Measurements from ENCODE around the gene SLC23A2.
"Not testable (repeated sequence)": the region's sequence is repeated elsewhere in the genome, so short reads cannot be mapped to it uniquely, and the experiment has no call there.

The SLC23A2 gene

DNA sequence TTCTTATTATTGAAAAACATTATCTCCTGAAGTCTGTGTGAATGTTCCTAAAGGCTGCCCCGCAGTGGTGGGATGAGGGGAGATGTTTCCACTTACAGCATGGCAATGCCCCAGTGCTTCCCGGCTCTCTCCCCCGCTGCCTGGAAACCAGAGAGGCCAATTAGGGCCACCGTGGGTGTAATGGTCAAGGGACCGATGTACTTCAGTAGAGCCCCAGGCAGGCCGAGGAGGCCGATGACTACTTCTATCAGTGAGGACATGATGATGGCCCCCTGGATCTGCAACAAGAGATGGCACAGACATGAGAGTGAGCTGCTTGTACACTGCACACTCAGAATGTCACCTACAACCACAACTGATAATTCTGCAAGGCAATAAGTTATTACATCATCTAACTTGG is 117.8 kb downstream of the SLC23A2 start:
- peaks cover 8 to 21% of the 10 kb centered on the region in 2 experiments for H3K4me1 ChIP-seq (ENCODE audit: control insufficient read depth in 1 of 2, insufficient read depth in 1 of 2, low read depth in 1 of 2, low read length in 1 of 2)
- TF ChIP-seq, protein P1, sequence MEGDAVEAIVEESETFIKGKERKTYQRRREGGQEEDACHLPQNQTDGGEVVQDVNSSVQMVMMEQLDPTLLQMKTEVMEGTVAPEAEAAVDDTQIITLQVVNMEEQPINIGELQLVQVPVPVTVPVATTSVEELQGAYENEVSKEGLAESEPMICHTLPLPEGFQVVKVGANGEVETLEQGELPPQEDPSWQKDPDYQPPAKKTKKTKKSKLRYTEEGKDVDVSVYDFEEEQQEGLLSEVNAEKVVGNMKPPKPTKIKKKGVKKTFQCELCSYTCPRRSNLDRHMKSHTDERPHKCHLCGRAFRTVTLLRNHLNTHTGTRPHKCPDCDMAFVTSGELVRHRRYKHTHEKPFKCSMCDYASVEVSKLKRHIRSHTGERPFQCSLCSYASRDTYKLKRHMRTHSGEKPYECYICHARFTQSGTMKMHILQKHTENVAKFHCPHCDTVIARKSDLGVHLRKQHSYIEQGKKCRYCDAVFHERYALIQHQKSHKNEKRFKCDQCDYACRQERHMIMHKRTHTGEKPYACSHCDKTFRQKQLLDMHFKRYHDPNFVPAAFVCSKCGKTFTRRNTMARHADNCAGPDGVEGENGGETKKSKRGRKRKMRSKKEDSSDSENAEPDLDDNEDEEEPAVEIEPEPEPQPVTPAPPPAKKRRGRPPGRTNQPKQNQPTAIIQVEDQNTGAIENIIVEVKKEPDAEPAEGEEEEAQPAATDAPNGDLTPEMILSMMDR (IDR thresholded peaks at IDR 0.05) = no peak

DNA sequence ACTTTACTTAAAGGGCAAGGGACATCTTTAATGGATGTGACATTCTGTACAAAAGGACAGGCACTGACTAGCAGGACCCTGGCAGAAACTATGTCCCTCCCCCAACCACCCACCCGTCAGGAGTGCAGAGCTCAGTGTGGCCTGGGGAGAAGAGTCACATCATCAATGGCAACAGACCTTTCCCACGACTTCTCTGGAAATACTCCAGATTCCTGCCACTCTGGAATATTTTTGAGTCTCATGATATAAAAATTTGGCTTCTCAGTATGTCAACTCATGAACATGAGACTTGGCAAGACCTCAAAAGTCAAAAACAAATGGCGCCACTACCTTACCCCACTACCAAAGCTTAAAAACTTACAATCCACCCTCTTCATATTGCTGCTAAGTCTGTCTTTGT is 118.3 kb downstream of the SLC23A2 start:
- Histone ChIP-seq H3K27me3 (no peaks in the 10 kb centered on the region), H3K9me3 (no peaks in the 10 kb centered on the region), H3K27ac (no peak overlapping the region), H3K4me3 (ENCODE audit: low read depth in 1 of 2, low read length in 1 of 2) (no peak overlapping the region), H3K4me1 (ENCODE audit: control insufficient read depth in 1 of 2, insufficient read depth in 1 of 2, low read depth in 1 of 2, low read length in 1 of 2) (peaks cover 8 to 21% of the 10 kb centered on the region in 2 experiments), H3K36me3 (peaks cover 21% of the 10 kb centered on the region)
- TF ChIP-seq, protein P1 (IDR thresholded peaks at IDR 0.05) = no peak

More for the DNA sequence above, 117.8 kb downstream of the SLC23A2 start:
- Histone ChIP-seq H3K9me3 (no peaks in the 10 kb centered on the region), H3K36me3 (peaks cover 21% of the 10 kb centered on the region), H3K27me3 (no peaks in the 10 kb centered on the region), H3K4me3 (ENCODE audit: low read depth in 1 of 2, low read length in 1 of 2) (no peak overlapping the region), H3K27ac (no peak overlapping the region)

GRCh38 chr20:4881006-4881730 is 120.1 kb downstream of the SLC23A2 start:
- Histone ChIP-seq H3K4me1 (ENCODE audit: control insufficient read depth in 1 of 2, insufficient read depth in 1 of 2, low read depth in 1 of 2, low read length in 1 of 2) (peaks cover 8 to 12% of the 10 kb centered on the region in 2 experiments), H3K4me3 (ENCODE audit: low read depth in 1 of 2, low read length in 1 of 2) (no peak overlapping the region), H3K36me3 (peaks cover 21% of the 10 kb centered on the region), H3K9me3 (no peaks in the 10 kb centered on the region), H3K27ac (no peak overlapping the region), H3K27me3 (no peaks in the 10 kb centered on the region)
- TF ChIP-seq, protein P1 (IDR thresholded peaks at IDR 0.05) = no peak

- Histone ChIP-seq H3K4me3 (ENCODE audit: low read depth in 1 of 2, low read length in 1 of 2) (no peak overlapping the region), H3K27me3 (no peaks in the 10 kb centered on the region), H3K27ac (no peak overlapping the region), H3K36me3 (peaks cover 28% of the 10 kb centered on the region), H3K9me3 (no peaks in the 10 kb centered on the region), H3K4me1 (ENCODE audit: control insufficient read depth in 1 of 2, insufficient read depth in 1 of 2, low read depth in 1 of 2, low read length in 1 of 2) (peaks cover 3 to 4% of the 10 kb centered on the region in 2 experiments)
- TF ChIP-seq, protein P1 (IDR thresholded peaks at IDR 0.05) = no peak
These were observed 121.3 kb downstream of the SLC23A2 start for GRCh38 chr20:4880051-4880450.

GRCh38 chr20:4878099-4878498 is 123.2 kb downstream of the SLC23A2 start:
- H3K4me1 ChIP-seq (ENCODE audit: control insufficient read depth in 1 of 2, insufficient read depth in 1 of 2, low read depth in 1 of 2, low read length in 1 of 2); H3K9me3 ChIP-seq; H3K4me3 ChIP-seq (ENCODE audit: low read depth in 1 of 2, low read length in 1 of 2); H3K27ac ChIP-seq; H3K27me3 ChIP-seq: not testable (repeated sequence)
- peaks cover 31% of the 10 kb centered on the region for H3K36me3 ChIP-seq

GRCh38 chr20:4876731-4877130 is 124.6 kb downstream of the SLC23A2 start:
- Histone ChIP-seq H3K27me3 (no peaks in the 10 kb centered on the region), H3K27ac (no peak overlapping the region), H3K4me1 (ENCODE audit: control insufficient read depth in 1 of 2, insufficient read depth in 1 of 2, low read depth in 1 of 2, low read length in 1 of 2) (peaks cover 3 to 4% of the 10 kb centered on the region in 2 experiments), H3K4me3 (ENCODE audit: low read depth in 1 of 2, low read length in 1 of 2) (no peak overlapping the region), H3K36me3 (peaks cover 32% of the 10 kb centered on the region), H3K9me3 (no peaks in the 10 kb centered on the region)
- TF ChIP-seq, protein P1 (IDR thresholded peaks at IDR 0.05) = no peak

Data from neutrophil (primary cell).